WERI-Rb-1 (cell line): ENCODE data around the gene NOX5.
A peak's percentile ranks its signal among the peaks of the same experiment; 100 is the strongest.

ENCODE experiments used
- DNase-seq: peaks from one replicate; pipeline ENCODE4 v3.0.0-alpha.2; 2020
- H3K27ac ChIP-seq: fragments of 250-450 bp; sonication (Bioruptor Pico); 2 replicates; pipeline ENCODE4 v1.5.1; 2020; ENCODE audit warnings: mild to moderate bottlenecking, moderate library complexity
- H3K27me3 ChIP-seq: fragments of 250-450 bp; sonication (Bioruptor Pico); 2 replicates; pipeline ENCODE4 v1.5.1; 2021; ENCODE audit warnings: mild to moderate bottlenecking, low read depth, moderate library complexity; ENCODE audit not compliant: insufficient read depth, severe bottlenecking
- H3K36me3 ChIP-seq: fragments of 250-450 bp; sonication (Bioruptor Pico); 2 replicates; pipeline ENCODE4 v1.5.1; 2020; ENCODE audit warnings: mild to moderate bottlenecking, moderate library complexity
- H3K4me3 ChIP-seq: 2 replicates; pipeline ENCODE4 v1.5.1; 2011; ENCODE audit warnings: low read depth, mild to moderate bottlenecking, control low read depth, low read length
- H3K9me3 ChIP-seq: fragments of 250-450 bp; sonication (Bioruptor Pico); 2 replicates; pipeline ENCODE4 v1.5.1; 2021; ENCODE audit warnings: mild to moderate bottlenecking, moderate library complexity; ENCODE audit not compliant: severe bottlenecking
- CTCF ChIP-seq: IDR thresholded peaks from 2 replicates; pipeline ENCODE4 v1.5.1; 2011; ENCODE audit warnings: low read depth, mild to moderate bottlenecking, control low read depth, inconsistent platforms, low read length

Gene NOX5

GRCh38 chr15:68979006-68979405 is 35.5 kb upstream of the NOX5 start:
- no peaks in the 10 kb centered on the region for H3K27me3 ChIP-seq
- H3K36me3 ChIP-seq: no peaks in the 10 kb centered on the region
- H3K9me3 ChIP-seq: peaks cover 38% of the 10 kb centered on the region
- DNase-seq: no peak
- TF ChIP-seq CTCF: no peak
- H3K27ac ChIP-seq: no peak overlapping the region
- H3K4me3 ChIP-seq: no peak overlapping the region

- TF ChIP-seq CTCF: no peak
- DNase-seq: no peak
- Histone ChIP-seq H3K27me3 (no peaks in the 10 kb centered on the region), H3K4me3 (no peak overlapping the region), H3K36me3 (no peaks in the 10 kb centered on the region), H3K9me3 (peaks cover 38% of the 10 kb centered on the region), H3K27ac (no peak overlapping the region)
These were observed 34.7 kb upstream of the NOX5 start for GRCh38 chr15:68979816-68980215.

GRCh38 chr15:68980786-68981185 is 33.7 kb upstream of the NOX5 start:
- Histone ChIP-seq H3K4me3 (no peak overlapping the region), H3K27ac (peak overlapping the region; percentile 50), H3K27me3 (no peaks in the 10 kb centered on the region), H3K36me3 (no peaks in the 10 kb centered on the region), H3K9me3 (peaks cover 31% of the 10 kb centered on the region)
- TF ChIP-seq CTCF: no peak
- DNase-seq: no peak

GRCh38 chr15:68981941-68982340 is 32.6 kb upstream of the NOX5 start:
- no peak for DNase-seq
- H3K9me3 ChIP-seq: peaks cover 24% of the 10 kb centered on the region
- no peaks in the 10 kb centered on the region for H3K27me3 ChIP-seq
- H3K4me3 ChIP-seq: no peak overlapping the region
- no peaks in the 10 kb centered on the region for H3K36me3 ChIP-seq
- H3K27ac ChIP-seq: peak overlapping the region; percentile 50
- TF ChIP-seq CTCF: no peak

- Histone ChIP-seq H3K27me3 (no peaks in the 10 kb centered on the region), H3K36me3 (no peaks in the 10 kb centered on the region), H3K4me3 (no peak overlapping the region), H3K27ac (peak overlapping the region; percentile 14), H3K9me3 (peaks cover 15% of the 10 kb centered on the region)
- no peak for DNase-seq
- TF ChIP-seq CTCF: no peak
These were observed 31.4 kb upstream of the NOX5 start for GRCh38 chr15:68982976-68983563.

- Histone ChIP-seq H3K36me3 (no peaks in the 10 kb centered on the region), H3K4me3 (no peak overlapping the region), H3K27ac (no peak overlapping the region), H3K9me3 (peaks cover 9% of the 10 kb centered on the region), H3K27me3 (no peaks in the 10 kb centered on the region)
- no peak for TF ChIP-seq CTCF
- no peak for DNase-seq
These were observed 30.5 kb upstream of the NOX5 start for GRCh38 chr15:68983961-68984481.
